H9 (cell line): ENCODE data around the gene MKX. TPM values are rescaled to one million over a fixed set of nuclear protein-coding genes. Genes with fewer than 3 reads are reported as not detected.

Experiments
- DNase-seq: peaks from one replicate; pipeline ENCODE4 v3.0.0-alpha.2; 2017
- H2AFZ ChIP-seq: one replicate; pipeline ENCODE4 v1.6.1; 2013; ENCODE audit warnings: mild to moderate bottlenecking, low read length, control low read depth, moderate library complexity
- H2AK5ac ChIP-seq: 2 replicates; pipeline ENCODE4 v1.6.1; 2013; ENCODE audit warnings: low read length, control low read depth, mixed read lengths; ENCODE audit not compliant: insufficient read length
- H2BK120ac ChIP-seq: one replicate; pipeline ENCODE4 v1.6.1; 2013; ENCODE audit warnings: low read depth, mild to moderate bottlenecking, low read length, control low read depth, inconsistent platforms; ENCODE audit not compliant: poor library complexity, severe bottlenecking
- H2BK12ac ChIP-seq: 2 replicates; pipeline ENCODE4 v1.6.1; 2013; ENCODE audit warnings: low read length, control low read depth, mixed read lengths, low read depth; ENCODE audit not compliant: insufficient read length
- H2BK15ac ChIP-seq: 2 replicates; pipeline ENCODE4 v1.6.1; 2013; ENCODE audit warnings: low read depth, low read length, control low read depth
- H2BK20ac ChIP-seq: one replicate; pipeline ENCODE4 v1.6.1; 2013; ENCODE audit warnings: low read depth, mild to moderate bottlenecking, low read length, control low read depth, inconsistent platforms; ENCODE audit not compliant: poor library complexity, severe bottlenecking
- H2BK5ac ChIP-seq: 2 replicates; pipeline ENCODE4 v1.6.1; 2013; ENCODE audit warnings: low read length, control low read depth, mixed read lengths; ENCODE audit not compliant: insufficient read length
- H3K14ac ChIP-seq: 2 replicates; pipeline ENCODE4 v1.6.1; 2013; ENCODE audit warnings: low read length, control low read depth; ENCODE audit not compliant: insufficient read depth
- H3K18ac ChIP-seq: 2 replicates; pipeline ENCODE4 v1.6.1; 2013; ENCODE audit warnings: low read depth, mild to moderate bottlenecking, mixed read lengths, low read length, control low read depth; ENCODE audit not compliant: insufficient read length
- H3K23ac ChIP-seq: 2 replicates; pipeline ENCODE4 v1.6.1; 2013; ENCODE audit warnings: low read length, control low read depth, mixed read lengths, low read depth; ENCODE audit not compliant: insufficient read length
- H3K23me2 ChIP-seq: 2 replicates; pipeline ENCODE4 v1.6.1; 2013; ENCODE audit warnings: low read depth, mild to moderate bottlenecking, mixed read lengths, low read length, control low read depth; ENCODE audit not compliant: insufficient read length, poor library complexity, severe bottlenecking
- H3K27ac ChIP-seq: 2 replicates; pipeline ENCODE4 v1.5.1; 2013; ENCODE audit warnings: low read length, control low read depth, mixed read lengths, low read depth; ENCODE audit not compliant: insufficient read length
- H3K27me3 ChIP-seq: 2 replicates; pipeline ENCODE4 v1.6.1; 2013; ENCODE audit warnings: low read length, control low read depth, inconsistent platforms; ENCODE audit not compliant: insufficient read depth
- H3K4ac ChIP-seq: 2 replicates; pipeline ENCODE4 v1.6.1; 2013; ENCODE audit warnings: low read depth, mild to moderate bottlenecking, control low read depth, inconsistent platforms, low read length, moderate library complexity
- H3K4me1 ChIP-seq: 2 replicates; pipeline ENCODE4 v1.6.1; 2013; ENCODE audit warnings: low read length, control low read depth, inconsistent platforms; ENCODE audit not compliant: insufficient read depth
- H3K4me2 ChIP-seq: 2 replicates; pipeline ENCODE4 v1.6.1; 2013; ENCODE audit warnings: low read length, control low read depth, mixed read lengths; ENCODE audit not compliant: insufficient read length, insufficient read depth
- H3K56ac ChIP-seq: 2 replicates; pipeline ENCODE4 v1.6.1; 2013; ENCODE audit warnings: low read depth, mild to moderate bottlenecking, mixed read lengths, low read length, control low read depth; ENCODE audit not compliant: insufficient read length
- H3K79me1 ChIP-seq: 2 replicates; pipeline ENCODE4 v1.6.1; 2013; ENCODE audit warnings: low read depth, mild to moderate bottlenecking, moderate library complexity, low read length, control low read depth, inconsistent platforms; ENCODE audit not compliant: insufficient read depth, poor library complexity, severe bottlenecking
- H3K79me2 ChIP-seq: 2 replicates; pipeline ENCODE4 v1.6.1; 2013; ENCODE audit warnings: low read length, control low read depth, inconsistent platforms; ENCODE audit not compliant: insufficient read depth
- H3K9ac ChIP-seq: 2 replicates; pipeline ENCODE4 v1.6.1; 2013; ENCODE audit warnings: low read length, control low read depth, mixed read lengths; ENCODE audit not compliant: insufficient read length; ENCODE audit errors: extremely low read depth
- H3K9me3 ChIP-seq: one replicate; pipeline ENCODE4 v1.6.1; 2013; ENCODE audit warnings: low read depth, low read length, inconsistent platforms; ENCODE audit not compliant: control insufficient read depth
- H3T11ph ChIP-seq: one replicate; pipeline ENCODE4 v1.6.1; 2013; ENCODE audit warnings: mild to moderate bottlenecking, low read length, control low read depth, inconsistent platforms
- H4K20me1 ChIP-seq: one replicate; pipeline ENCODE4 v1.6.1; 2013; ENCODE audit not compliant: control insufficient read depth, insufficient read length, insufficient read depth
- H4K5ac ChIP-seq: 2 replicates; pipeline ENCODE4 v1.6.1; 2013; ENCODE audit warnings: low read depth, mild to moderate bottlenecking, mixed read lengths, low read length, control low read depth; ENCODE audit not compliant: insufficient read length
- H4K8ac ChIP-seq: replicated peaks from 2 replicates; pipeline ENCODE4 v1.6.1; 2013; ENCODE audit warnings: low read length, control low read depth, mixed read lengths, low read depth; ENCODE audit not compliant: insufficient read length
- H4K91ac ChIP-seq: 2 replicates; pipeline ENCODE4 v1.6.1; 2013; ENCODE audit warnings: low read depth, mild to moderate bottlenecking, moderate library complexity, mixed read lengths, low read length, control low read depth; ENCODE audit not compliant: insufficient read length
- H3K27ac Mint-ChIP-seq, 3 experiments: 2 replicates in 2 of 3; 3 replicates in 1 of 3; pipeline ENCODE4 v1.8.0; 2020 to 2021; ENCODE audit warnings: mixed read lengths in 3 of 3, mild to moderate bottlenecking in 1 of 3, moderate library complexity in 1 of 3
- H3K27me3 Mint-ChIP-seq: 2 replicates; pipeline ENCODE4 v1.8.0; 2021; ENCODE audit warnings: low read depth, mild to moderate bottlenecking, moderate library complexity, mixed read lengths
- H3K36me3 Mint-ChIP-seq, 3 experiments: 2 replicates in 2 of 3; 3 replicates in 1 of 3; pipeline ENCODE4 v1.8.0; 2020 to 2021; ENCODE audit warnings: low read depth in 3 of 3, mixed read lengths in 3 of 3; ENCODE audit not compliant: insufficient read depth in 1 of 3
- H3K4me1 Mint-ChIP-seq, 2 experiments: 2 replicates each; pipeline ENCODE4 v1.8.0; 2020; ENCODE audit warnings: mixed read lengths in 2 of 2
- H3K4me3 Mint-ChIP-seq, 2 experiments: 2 replicates in 1 of 2; 3 replicates in 1 of 2; pipeline ENCODE4 v1.8.0; 2020 to 2021; ENCODE audit warnings: mild to moderate bottlenecking in 2 of 2, mixed read lengths in 2 of 2, moderate library complexity in 1 of 2
- H3K9me3 Mint-ChIP-seq, 2 experiments: 2 replicates in 1 of 2; 3 replicates in 1 of 2; pipeline ENCODE4 v1.8.0; 2020; ENCODE audit warnings: mild to moderate bottlenecking in 2 of 2, mixed read lengths in 2 of 2, moderate library complexity in 1 of 2
- WGBS: extraction: QIAGEN DNeasy Blood & Tissue Kit; methylation state at CpG from one replicate; pipeline ENCODE4 v1.1.7; 2013; ENCODE audit warnings: missing lambda C conversion rate, low lambda C conversion rate, mixed read lengths; ENCODE audit not compliant: insufficient read length; ENCODE audit errors: extremely low coverage; 5-methylcytosine and 5-hydroxymethylcytosine counted together
- total RNA-seq: library from RNA; stranded (reverse); gene quantifications from 2 replicates; pipeline ENCODE4 v1.2.1, GENCODE V29; 2021
- TF ChIP-seq, protein P1 (sequence below): fragments of 200-600 bp; sonication (generic); conservative IDR thresholded peaks from 3 replicates; pipeline ENCODE4 v1.8.0; 2021; ENCODE audit warnings: antibody characterized with exemption, mild to moderate bottlenecking

The MKX gene
- total RNA-seq, 1 experiment from 2014 or later: 0.46 TPM

- Histone ChIP-seq H3K9ac (no peak overlapping the region), H4K91ac (no peak overlapping the region), H3K4me2 (peak overlapping the region; percentile 51), H3K14ac (no peak overlapping the region; the same call in 1 of the 2 replicates), H3K79me2 (no peaks in the 10 kb centered on the region), H3K27me3 (no peaks in the 10 kb centered on the region), H4K5ac (no peak overlapping the region), H2BK15ac (no peak overlapping the region), H4K8ac (no peak overlapping the region), H3K4ac (no peak overlapping the region), H3K18ac (no peak overlapping the region), H3K4me1 (peaks cover 2% of the 10 kb centered on the region; the same call in 1 of the 2 replicates), H2BK5ac (no peak overlapping the region), H3K23ac (no peak overlapping the region), H3K79me1 (no peaks in the 10 kb centered on the region), H2AFZ (no peak overlapping the region), H3K56ac (no peak overlapping the region), H3K23me2 (no peaks in the 10 kb centered on the region), H4K20me1 (no peaks in the 10 kb centered on the region), H2BK120ac (no peak overlapping the region), H2AK5ac (no peak overlapping the region), H2BK20ac (no peak overlapping the region), H3T11ph (no peak overlapping the region), H3K27ac (no peak overlapping the region), H2BK12ac (no peak overlapping the region), H3K9me3 (no peaks in the 10 kb centered on the region)
- H3K27me3 Mint-ChIP-seq: peaks cover 3% of the 10 kb centered on the region; the same call in 1 of the 2 replicates
- peak overlapping the region in 1 of 3 experiments; percentile 32; a peak in 1 of 7 replicates for H3K27ac Mint-ChIP-seq
- peaks cover 18 to 32% of the 10 kb centered on the region in 2 experiments for H3K4me1 Mint-ChIP-seq
- no CpG with 5 or more reads among the region's 10 CpGs for WGBS
- DNase-seq: peak; percentile 33
- H3K9me3 Mint-ChIP-seq: no peaks in the 10 kb centered on the region
- peak overlapping the region in 1 of 2 experiments; percentile 38; a peak in 2 of 5 replicates for H3K4me3 Mint-ChIP-seq
- H3K36me3 Mint-ChIP-seq: no peaks in the 10 kb centered on the region
- TF ChIP-seq, protein P1, sequence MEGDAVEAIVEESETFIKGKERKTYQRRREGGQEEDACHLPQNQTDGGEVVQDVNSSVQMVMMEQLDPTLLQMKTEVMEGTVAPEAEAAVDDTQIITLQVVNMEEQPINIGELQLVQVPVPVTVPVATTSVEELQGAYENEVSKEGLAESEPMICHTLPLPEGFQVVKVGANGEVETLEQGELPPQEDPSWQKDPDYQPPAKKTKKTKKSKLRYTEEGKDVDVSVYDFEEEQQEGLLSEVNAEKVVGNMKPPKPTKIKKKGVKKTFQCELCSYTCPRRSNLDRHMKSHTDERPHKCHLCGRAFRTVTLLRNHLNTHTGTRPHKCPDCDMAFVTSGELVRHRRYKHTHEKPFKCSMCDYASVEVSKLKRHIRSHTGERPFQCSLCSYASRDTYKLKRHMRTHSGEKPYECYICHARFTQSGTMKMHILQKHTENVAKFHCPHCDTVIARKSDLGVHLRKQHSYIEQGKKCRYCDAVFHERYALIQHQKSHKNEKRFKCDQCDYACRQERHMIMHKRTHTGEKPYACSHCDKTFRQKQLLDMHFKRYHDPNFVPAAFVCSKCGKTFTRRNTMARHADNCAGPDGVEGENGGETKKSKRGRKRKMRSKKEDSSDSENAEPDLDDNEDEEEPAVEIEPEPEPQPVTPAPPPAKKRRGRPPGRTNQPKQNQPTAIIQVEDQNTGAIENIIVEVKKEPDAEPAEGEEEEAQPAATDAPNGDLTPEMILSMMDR: no peak
Observed at GRCh38 chr10:27625452-27626211, 120.0 kb downstream of the MKX start.
